GM18861 (cell line): ENCODE results near the gene RBM33.
A peak's percentile ranks its signal among the peaks of the same experiment; 100 is the strongest.

Source experiments
- ATAC-seq: cut with Tn5 transposase; IDR thresholded peaks from one replicate; pipeline ENCODE4 v1.9.1; 2021; ENCODE audit not compliant: unreplicated experiment

The RBM33 gene

DNA sequence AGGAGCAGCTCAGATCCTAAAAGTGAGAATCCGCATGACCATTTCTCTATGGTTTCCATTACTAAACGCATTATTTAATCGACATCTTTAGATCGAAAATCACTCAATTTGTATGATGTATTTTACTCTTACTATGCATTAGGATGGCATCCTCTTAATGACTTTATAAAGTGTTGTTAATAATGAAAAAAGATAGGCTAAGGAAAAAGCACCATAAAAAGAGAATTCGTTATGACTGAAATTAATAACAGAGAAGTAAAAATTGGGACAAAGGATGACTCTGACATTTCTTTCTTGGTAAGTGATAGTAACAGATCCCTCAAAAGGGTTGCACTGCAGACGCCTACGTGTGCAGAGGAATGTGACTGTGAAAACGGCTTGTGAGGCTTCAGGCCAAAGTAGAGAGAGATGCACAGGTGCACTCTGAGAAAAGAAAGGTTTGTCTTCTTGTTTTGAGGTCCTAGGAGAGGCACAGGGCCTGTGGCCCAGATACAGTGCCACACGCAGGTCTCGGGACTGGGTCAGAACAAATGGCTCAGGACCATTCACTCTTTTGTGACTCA is 23.0 kb upstream of the RBM33 start:
- ATAC-seq = no peak

DNA sequence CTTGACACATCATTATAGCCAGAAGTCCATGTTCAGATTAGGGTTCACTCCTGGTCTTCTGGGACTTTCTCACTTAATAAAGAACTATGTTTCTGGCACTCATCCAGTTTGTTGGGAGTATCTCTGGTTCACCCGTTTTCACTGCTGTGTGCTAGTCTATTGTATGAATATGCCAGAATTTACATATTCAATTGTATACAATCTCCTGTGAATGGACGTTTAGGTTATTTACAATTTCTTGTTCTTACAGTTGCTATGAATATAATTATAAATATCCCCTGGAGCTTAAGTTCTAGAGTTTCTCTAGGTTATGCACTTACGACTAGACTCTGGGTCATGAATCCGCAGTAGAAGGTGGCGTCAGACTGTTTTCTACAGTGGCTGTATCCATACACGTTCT is 20.0 kb upstream of the RBM33 start:
- ATAC-seq = no peak

DNA sequence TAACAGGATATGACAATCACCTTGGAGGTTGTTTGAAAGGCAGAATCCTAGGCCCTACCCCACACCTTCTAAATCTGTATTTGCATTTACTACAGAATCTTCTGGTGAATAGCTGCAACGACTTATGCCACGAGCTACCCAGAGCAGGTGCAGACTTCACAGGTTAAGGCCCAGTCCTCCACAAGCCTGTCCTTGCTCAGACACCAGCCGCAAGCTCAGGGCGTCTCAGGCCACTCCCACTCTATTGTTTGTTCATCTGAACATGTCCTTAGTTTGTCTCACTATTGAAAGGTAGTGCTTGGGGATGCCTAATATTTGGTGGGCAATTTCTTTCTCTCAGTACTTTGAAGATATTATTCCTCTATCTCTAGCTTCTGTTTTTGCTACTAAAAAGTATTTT is 18.9 kb upstream of the RBM33 start:
- no peak for ATAC-seq

DNA sequence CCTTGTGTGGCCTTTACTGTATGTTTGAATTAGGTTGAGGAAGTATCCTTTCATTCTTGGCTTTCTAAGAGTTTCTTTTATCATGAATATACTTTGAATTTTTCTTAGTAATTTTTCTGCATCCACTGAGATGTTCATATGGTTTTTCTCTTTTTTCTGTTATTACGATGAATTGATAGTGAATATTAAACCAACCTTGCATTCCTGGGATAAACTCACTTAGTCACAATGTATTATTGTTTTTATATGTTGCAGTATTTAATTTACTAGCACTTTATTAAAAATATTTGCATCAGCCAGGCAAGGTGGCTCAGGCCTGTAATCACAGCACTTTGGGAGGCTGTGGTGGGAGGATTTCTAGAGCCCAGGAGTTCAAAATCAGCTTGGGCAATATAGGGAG is 15.3 kb upstream of the RBM33 start:
- ATAC-seq = no peak

DNA sequence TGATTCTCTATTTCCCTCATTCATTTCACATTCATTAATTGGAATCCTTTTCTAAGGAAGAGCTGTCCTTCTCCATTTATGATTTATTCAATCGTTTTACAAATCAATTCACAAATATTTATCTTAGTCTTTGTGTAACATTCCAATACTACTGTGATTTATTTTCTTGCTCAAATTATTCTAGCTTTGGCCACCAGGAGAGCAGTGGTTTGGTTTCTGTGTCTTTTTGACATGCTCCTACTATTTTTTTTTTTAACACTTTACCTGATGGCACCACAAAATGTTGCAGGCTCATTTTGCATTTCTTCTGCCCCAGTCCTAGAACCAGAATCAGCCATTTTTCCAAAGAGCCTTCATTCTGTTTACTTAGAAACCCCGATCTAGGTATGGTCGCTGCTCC is 13.3 kb upstream of the RBM33 start:
- no peak for ATAC-seq

DNA sequence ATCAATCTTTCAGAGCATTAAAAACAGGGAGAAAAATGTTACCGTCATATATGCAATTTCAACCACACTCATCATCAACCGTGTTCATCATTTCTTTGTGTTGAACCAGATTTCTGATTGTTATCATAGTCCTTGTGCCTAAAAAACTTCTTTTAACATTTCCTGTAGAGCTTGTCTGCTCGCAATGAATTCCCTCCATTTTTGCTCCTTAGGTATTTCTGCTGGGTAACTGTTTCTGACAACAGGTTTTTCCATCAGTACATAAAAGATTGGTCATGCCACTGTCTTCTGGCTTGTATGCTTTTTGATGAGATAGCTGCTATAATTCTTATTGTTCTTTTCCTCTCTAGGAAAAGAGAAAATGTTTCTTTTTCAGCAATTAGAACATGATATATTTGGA is 8.6 kb upstream of the RBM33 start:
- no peak for ATAC-seq

DNA sequence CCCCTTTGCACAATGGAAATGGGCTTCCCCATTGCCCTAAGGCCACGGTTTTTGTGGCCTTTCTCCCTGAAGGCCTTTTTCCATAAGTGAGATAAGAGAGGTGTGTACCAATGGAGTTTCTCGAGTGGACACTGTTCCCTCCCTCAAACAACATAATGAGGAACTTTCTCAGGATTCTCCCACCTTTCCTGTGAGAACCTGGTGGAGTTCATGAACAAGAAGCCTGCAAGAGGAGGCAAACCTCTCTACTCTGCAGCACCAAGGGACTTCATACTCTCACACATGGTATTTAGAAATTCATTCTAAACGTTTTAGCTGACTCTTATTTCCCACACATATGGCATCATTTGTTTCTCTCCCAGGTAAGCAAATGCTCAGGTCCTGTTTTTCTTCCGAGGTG is 7.3 kb upstream of the RBM33 start:
- ATAC-seq = no peak

DNA sequence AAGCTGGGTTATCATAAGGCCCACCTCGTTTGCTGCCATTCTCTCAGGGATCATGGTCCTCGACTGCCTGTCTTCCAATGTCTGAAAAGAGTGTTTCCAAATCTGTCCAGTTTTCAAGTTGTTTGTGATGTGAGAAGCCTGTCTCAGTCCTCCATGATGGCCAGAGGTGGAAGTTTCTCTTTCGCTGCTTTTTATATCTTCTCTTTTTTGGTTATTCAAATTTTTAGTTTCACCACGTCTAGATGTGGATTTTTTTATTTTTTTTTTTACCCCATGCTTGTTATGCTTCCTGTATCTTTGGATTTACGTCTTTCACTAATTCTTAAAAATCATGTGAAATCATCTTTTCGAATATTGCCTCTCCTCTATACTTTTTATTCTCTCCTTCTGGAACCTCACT is 6.1 kb upstream of the RBM33 start:
- no peak for ATAC-seq

DNA sequence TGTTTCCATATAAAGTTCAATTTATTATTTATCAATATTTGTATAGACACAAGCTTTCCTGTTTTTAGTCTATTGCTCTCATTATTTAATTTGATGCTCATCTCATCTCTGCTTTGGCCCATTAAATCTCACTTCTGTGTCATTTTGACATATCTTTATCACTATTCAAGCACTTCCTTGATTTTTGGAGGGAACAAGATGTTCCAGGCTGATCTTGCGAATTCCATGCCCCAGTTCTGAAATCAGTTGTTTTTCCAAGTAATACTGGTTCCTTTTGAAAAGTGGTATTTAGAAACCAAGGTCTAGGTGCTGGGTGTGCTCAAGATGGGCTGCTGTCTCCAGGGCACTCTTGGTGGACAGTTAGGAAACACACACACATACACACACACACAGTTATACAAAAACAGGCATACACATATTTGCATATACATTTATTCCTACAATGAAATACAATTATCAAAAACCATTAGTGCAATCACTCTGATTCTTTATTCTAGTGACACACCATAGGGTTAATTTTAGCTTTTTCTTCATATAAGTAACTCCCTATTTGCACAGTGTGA is 4.4 kb upstream of the RBM33 start:
- ATAC-seq = no peak

DNA sequence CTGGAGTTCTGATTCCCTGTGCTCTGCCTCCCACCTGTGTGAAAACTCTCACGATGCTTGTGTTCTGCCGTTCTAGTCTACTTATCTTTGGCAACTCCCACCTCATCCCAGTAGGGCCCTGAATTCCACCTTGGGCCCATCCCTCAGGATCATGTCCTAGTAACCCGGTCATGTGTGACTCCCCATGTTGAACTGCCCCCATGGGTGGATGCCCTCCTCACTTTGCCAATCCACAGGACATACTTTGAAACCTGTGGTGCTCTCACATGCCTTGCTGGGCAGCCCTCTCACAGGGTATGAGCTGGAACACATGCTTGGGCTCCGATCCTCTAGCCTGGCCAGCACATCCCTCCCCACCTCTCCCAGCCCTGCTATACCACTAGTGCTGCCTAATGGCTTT is 3.8 kb upstream of the RBM33 start:
- ATAC-seq = no peak

DNA sequence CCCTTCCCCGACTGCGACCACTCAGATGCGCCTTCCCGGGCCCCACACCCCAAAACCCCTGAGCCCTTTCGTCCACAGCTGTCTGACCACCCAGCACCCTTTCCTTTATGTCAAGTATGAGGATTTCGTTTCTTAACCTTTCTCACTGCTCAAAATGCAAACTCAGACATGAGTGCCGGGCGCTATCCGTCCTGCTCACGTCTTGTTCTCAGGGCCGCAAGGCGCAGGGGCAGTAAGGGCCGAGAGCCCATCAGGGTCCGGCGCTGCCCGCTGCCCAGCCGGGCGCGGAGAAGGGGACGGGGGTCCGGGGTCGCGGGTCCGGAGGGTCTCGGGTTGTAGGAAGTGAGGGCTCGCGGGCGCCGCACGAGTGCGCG is 670 bp upstream of the RBM33 start:
- ATAC-seq = no peak

DNA sequence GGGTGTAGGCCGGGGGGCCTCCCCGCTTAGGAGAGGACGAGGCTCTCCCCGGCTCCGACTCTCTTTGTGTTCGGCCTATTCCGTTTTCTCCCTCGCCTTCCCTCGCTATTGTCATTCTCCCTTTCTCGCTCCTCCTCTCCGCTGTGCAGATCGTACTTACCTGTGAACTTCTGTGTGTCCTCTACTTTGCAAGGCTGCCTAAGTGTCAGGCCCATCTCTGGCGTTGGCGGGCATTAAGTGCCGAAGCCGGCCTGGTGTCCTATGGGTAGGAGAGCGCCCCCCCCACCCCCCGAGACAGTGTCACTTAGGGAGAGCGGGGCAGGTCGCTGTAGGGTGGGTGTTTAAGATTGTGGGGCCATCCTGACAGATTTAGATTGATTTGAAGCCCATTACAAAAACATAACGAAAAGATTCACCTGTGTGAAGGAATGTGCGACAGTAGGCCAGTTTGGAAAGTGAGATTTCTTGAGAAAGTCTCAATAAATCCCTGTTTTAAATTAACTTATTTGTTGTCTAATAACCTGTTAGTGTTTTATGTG is 579 bp downstream of the RBM33 start:
- peak; percentile 1 for ATAC-seq

DNA sequence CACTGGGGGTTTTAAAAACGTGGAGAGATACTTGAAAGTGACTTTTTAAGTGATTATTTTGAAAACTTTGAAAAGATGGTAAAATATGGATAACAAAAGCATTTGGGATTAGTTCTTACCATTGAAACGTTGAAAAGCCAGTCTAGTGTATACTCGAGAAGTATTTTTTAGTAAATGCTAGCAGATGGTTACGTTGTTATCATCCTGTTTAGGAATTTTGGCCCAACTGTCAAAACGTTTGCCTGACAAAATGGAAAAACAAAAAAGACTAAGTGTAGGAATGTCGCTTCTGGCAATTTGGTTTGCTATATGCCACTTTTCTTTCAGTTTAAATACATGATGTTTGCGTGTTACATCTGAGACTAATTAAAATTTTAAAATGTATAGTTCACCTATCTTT is 1.2 kb downstream of the RBM33 start:
- no peak for ATAC-seq

DNA sequence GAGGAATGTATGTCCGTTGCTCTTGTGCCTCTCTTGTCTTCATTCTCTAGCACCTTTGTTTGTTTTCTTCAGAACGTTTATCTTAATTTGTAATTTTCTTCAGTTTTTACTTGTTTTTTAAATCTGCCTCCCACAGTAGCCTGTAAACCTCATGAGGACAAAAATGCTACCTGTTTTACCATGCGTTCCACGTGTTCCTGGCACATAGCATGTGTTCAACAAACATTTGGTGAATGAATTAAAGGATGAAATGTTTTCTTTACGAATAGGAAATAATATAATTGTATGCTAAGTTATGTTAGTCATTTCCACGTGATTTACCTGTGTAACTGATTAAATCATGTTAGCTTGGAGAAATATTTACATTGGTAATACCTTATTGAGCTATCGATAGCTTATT is 2.2 kb downstream of the RBM33 start:
- ATAC-seq = no peak

DNA sequence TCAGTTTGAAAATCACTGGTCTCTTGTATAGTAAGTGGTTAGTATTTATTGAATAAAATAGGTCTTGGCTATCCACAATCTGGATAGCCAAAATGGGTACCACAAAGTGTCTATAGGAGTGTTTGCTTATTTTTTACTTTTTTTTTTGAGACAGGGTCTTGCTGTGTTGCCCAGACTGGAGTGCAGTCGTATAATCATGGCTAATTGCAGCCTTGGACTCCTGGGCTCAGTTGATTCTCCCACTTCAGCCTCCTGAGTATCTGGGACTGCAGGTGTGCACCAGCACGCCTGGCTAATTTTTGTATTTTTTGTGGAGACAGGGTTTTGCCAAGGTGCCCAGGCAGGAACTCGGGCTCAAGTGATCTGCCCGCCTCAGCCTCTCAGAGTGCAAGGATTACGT is 2.8 kb downstream of the RBM33 start:
- ATAC-seq = no peak

DNA sequence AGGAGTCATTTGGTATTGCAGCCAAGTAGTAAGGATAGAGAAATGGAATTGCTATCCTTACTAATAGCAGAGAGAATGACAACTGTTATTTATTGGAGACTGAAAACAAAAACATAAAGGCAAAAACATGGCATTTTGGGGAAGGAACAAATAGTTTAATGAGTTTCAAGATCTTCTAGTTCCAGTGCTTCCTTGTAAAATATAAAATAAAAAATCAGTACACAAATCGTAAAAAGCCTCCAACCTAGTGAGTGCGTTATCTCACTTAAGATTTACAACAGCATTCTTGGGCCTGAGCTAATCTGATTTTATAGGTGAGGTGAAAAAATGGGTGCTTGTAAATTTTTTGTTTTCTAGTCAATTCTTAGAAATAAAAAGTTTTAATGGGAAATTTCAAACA is 3.3 kb downstream of the RBM33 start:
- ATAC-seq = no peak

DNA sequence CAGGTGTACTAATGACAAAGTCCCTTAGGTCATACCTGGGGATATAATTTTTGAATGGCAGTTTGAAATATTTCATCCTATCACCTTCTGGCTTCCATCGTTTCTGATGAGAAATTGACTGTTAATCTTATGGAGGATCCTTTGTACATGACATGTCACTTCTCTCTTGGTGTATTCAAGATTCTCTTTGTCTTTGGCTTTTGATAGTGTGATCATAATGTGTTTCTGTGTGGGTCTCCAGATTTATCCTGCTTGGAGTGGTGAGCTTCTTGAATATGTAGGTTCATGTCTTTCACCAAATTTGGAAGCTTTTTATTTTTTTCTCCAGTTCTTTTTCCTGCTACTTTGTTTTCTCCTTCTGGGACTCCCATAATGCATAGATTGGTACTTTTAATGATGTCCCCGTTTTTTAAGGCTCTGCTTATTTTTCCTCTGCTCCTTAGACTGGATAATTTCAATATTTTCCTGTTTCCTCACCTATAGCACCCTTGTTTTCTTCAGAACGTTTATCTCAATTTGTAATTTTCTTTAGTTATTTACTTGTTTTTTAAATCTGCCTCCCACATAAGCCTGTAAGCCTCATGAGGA is 4.4 kb downstream of the RBM33 start:
- ATAC-seq = no peak

DNA sequence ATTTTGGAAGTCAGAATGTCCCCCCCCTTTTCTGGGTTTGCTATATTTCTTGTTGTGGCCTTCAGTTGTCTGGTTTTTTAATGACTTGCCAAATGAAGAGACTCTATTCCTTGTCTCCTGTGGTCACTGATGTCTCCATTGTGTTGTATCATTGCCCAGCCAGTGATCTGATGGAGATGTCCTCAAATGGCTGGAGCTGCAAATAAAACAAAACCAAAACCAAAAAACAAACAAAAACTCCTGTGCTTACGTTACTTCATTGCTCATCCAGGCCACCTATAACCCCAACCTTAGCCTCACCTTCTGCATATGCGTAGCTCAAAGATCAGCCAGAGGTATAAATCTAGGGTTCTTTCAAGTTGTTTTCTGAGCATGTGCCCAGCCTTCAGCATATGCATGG is 5.1 kb downstream of the RBM33 start:
- ATAC-seq = no peak

DNA sequence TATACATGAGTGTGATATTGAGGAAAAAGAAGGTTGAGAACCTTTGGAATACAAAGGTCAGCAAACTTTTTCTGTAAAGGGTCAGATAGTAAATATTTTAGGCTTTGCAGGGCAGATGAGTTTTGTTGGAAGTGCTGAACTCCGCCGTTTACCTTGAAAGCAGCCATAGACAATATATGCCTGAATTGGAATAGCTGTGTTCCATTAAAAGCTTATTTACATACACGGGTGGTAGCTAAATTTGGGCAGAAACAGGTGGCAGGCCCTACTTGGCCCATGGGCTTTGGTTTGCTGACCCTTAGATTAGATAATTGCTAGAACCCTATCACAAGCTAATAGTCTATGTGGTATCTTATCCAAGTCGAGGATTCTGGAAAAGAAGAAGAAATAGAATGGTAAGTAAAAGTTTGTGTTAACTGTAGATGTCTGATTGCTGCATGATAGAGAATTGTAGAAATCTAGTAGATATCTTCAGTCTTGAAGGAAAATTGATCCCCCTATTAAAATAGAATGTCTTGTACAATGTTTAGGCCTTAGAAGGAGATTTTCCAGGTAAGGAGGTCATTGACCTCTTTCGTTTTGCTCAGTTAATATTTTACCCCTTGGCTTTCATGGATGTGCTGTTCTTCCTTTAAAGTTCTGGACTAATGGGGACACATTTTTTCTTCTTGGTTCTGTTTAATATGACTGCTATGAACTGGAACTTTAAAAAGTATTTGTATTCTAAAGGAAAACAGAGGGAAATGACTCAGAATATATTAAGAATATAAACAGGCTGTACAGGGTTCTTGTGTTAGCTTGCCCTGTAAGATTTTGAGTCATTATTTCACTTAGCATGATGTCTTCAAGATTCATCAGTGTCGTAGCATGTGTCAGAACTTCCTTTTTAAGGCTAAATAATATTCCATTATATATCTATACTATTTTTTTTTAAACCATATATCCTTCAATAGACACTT is 8.0 kb downstream of the RBM33 start:
- no peak for ATAC-seq

DNA sequence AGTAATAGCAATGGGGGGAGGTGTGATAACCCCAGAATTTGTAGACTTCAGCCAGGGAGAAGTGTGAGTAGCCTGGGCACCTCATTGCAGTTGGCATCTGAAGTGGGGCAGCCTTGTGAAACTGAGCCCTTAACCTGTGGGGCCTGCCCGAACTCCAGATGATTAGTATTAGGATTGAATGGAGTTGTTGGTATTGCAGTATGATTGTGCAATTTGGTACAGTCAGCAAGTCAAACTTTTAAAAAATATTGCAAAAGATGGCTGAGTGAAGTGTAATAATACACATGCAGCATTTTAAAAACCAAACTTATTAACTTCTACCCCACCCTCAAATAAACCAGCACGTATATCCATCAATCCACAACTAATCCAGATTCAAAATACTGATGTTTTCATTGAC is 9.3 kb downstream of the RBM33 start:
- ATAC-seq = no peak

DNA sequence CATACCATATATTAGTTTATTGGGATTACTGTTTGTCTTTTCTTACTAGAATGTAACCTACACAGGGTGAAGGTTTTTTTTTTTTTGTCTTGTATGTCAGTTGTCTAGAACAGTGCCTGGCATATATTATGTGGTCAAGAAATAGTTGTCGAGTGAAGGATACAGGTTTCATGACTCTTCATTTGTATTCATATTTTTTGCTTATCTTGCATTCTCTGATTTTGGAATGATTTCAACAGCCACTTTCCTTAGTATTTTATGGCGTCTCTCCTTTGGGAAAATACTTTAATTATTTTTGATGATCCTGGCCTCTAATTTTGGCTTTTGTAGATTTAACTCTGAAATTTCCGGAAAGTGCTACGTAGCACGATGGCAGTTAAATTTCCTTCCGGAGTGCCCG is 12.4 kb downstream of the RBM33 start:
- no peak for ATAC-seq
